Astrocyte (in vitro differentiated cells and primary cell): ENCODE data around the gene MGAT2.

Experiments used
- EZH2 ChIP-seq: IDR thresholded peaks from 2 replicates; pipeline ENCODE4 v1.6.1; 2012; ENCODE audit warnings: mild to moderate bottlenecking, low read length, inconsistent platforms; ENCODE audit not compliant: insufficient read depth
- TF ChIP-seq, protein P1 (sequence below): IDR thresholded peaks from 2 replicates; pipeline ENCODE4 v1.5.1; 2011; ENCODE audit warnings: low read depth, mild to moderate bottlenecking, inconsistent platforms, low read length, moderate library complexity; ENCODE audit not compliant: insufficient read depth

DNA sequence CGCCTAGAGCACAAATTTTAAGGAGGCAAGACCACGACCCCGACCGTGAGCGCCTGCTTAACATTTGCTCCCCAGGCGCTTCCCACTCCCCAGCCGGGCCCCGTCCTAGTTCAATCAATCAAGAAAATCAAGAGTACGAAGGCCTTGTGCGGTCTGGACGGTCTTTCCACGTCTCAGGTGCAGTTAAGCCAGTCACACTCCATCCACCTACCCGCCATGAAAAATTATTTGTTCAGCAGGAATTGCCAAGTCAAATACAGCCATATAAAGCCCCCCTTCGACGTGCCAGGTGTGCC is 22.5 kb upstream of the MGAT2 start:
- TF ChIP-seq, protein P1, sequence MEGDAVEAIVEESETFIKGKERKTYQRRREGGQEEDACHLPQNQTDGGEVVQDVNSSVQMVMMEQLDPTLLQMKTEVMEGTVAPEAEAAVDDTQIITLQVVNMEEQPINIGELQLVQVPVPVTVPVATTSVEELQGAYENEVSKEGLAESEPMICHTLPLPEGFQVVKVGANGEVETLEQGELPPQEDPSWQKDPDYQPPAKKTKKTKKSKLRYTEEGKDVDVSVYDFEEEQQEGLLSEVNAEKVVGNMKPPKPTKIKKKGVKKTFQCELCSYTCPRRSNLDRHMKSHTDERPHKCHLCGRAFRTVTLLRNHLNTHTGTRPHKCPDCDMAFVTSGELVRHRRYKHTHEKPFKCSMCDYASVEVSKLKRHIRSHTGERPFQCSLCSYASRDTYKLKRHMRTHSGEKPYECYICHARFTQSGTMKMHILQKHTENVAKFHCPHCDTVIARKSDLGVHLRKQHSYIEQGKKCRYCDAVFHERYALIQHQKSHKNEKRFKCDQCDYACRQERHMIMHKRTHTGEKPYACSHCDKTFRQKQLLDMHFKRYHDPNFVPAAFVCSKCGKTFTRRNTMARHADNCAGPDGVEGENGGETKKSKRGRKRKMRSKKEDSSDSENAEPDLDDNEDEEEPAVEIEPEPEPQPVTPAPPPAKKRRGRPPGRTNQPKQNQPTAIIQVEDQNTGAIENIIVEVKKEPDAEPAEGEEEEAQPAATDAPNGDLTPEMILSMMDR: no peak
- no peak for TF ChIP-seq EZH2
